Thyroid gland (tissue), 4 donors: ENCODE measurements around the gene FGD5. TPM values are rescaled to one million over a fixed set of nuclear protein-coding genes. Genes with fewer than 3 reads are reported as not detected.

Experiments used
- DNase-seq, 2 donors: peaks; one replicate each; pipeline ENCODE4 v3.0.0-alpha.2; 2019
- H3K27ac ChIP-seq, 3 donors: fragments of 200-600 bp; sonication (generic); 1 replicate in 2 of 3; 2 replicates in 1 of 3; pipeline ENCODE4 v1.5.1; 2016 to 2019; ENCODE audit warnings: mild to moderate bottlenecking in 1 of 3, moderate library complexity in 1 of 3
- H3K27me3 ChIP-seq: fragments of 200-600 bp; sonication (generic); one replicate; pipeline ENCODE4 v1.5.1; 2019
- H3K36me3 ChIP-seq, 2 donors: fragments of 200-600 bp; sonication (generic); one replicate each; pipeline ENCODE4 v1.5.1; 2016 to 2019
- H3K4me1 ChIP-seq, 2 donors: fragments of 200-600 bp; sonication (generic); one replicate each; pipeline ENCODE4 v1.5.1; 2017 to 2019
- H3K4me3 ChIP-seq, 3 donors: fragments of 200-600 bp; sonication (generic); replicated peaks in 1 of 3; 1 replicate in 2 of 3; 2 replicates in 1 of 3; pipeline ENCODE4 v1.5.1; 2016; ENCODE audit warnings: mild to moderate bottlenecking in 1 of 3
- H3K9me3 ChIP-seq: fragments of 200-600 bp; sonication (generic); one replicate; pipeline ENCODE4 v1.5.1; 2017
- CTCF ChIP-seq, 6 experiments: fragments of 200-600 bp in 3 of 6; fragments of 450-650 bp in 3 of 6; sonication (generic) in 3 of 6; IDR thresholded peaks; one replicate each; pipeline ENCODE4 v1.5.1; 2016 to 2019; ENCODE audit warnings: antibody characterized with exemption in 6 of 6, mild to moderate bottlenecking in 2 of 6, inconsistent platforms in 1 of 6, moderate library complexity in 1 of 6
- POLR2A ChIP-seq, 2 donors: fragments of 450-650 bp; IDR thresholded peaks; one replicate each; pipeline ENCODE4 v1.6.1; 2017; ENCODE audit warnings: antibody characterized with exemption in 2 of 2, mild to moderate bottlenecking in 2 of 2, moderate library complexity in 1 of 2
- WGBS, 2 donors: methylation state at CpG; one replicate each; pipeline ENCODE4 v1.1.5; 2017; 5-methylcytosine and 5-hydroxymethylcytosine counted together
- intact Hi-C: fragments of 100-400 bp; cut with DNase I; formaldehyde crosslinking; loops from one replicate; pipeline ENCODE4 v1.15.1; 2023
- total RNA-seq, 4 donors: library from RNA; depleted of rRNA; stranded (reverse); fragments of >200 nt; gene quantifications; one replicate each; pipeline ENCODE4 v1.2.3, GENCODE V29; 2016

FGD5 gene
- total RNA-seq, 4 donors from 2014 or later: 13.0 to 29.3 (median 17.4) TPM

GRCh38 chr3:14845826-14846225, 27.1 kb downstream of the FGD5 start:
- intact Hi-C loops: no loop called here
- TF ChIP-seq POLR2A (IDR thresholded peaks at IDR 0.05) (no peak), CTCF (IDR thresholded peaks at IDR 0.05) (no peak)
- WGBS, 2 donors: 60 to 73% methylated on average over 4 of the region's 4 CpGs

GRCh38 chr3:14846226-14846880, 27.6 kb downstream of the FGD5 start:
- DNase-seq: no peak
- intact Hi-C loops: no loop called here
- 63 to 67% methylated on average over 6 to 7 of the region's 7 CpGs for WGBS, 2 donors
- H3K27ac ChIP-seq: no peak overlapping the region
- no peaks in the 10 kb centered on the region for H3K9me3 ChIP-seq
- TF ChIP-seq POLR2A (IDR thresholded peaks at IDR 0.05) (no peak), CTCF (IDR thresholded peaks at IDR 0.05) (no peak)
- H3K4me1 ChIP-seq: peaks cover 0 to 12% of the 10 kb centered on the region in 2 donors
- H3K4me3 ChIP-seq: no peak overlapping the region
- no peaks in the 10 kb centered on the region for H3K36me3 ChIP-seq
- no peaks in the 10 kb centered on the region for H3K27me3 ChIP-seq

More at GRCh38 chr3:14845826-14846225, 27.1 kb downstream of the FGD5 start:
- no peak for DNase-seq
- H3K27me3 ChIP-seq: no peaks in the 10 kb centered on the region
- H3K27ac ChIP-seq: no peak overlapping the region
- no peak overlapping the region for H3K4me3 ChIP-seq
- peaks cover 0 to 12% of the 10 kb centered on the region in 2 donors for H3K4me1 ChIP-seq
- H3K9me3 ChIP-seq: no peaks in the 10 kb centered on the region
- H3K36me3 ChIP-seq: no peaks in the 10 kb centered on the region

- Histone ChIP-seq H3K4me3 (no peak overlapping the region), H3K27me3 (no peaks in the 10 kb centered on the region), H3K9me3 (no peaks in the 10 kb centered on the region), H3K4me1 (peaks cover 0 to 12% of the 10 kb centered on the region in 2 donors), H3K27ac (peak overlapping the region in 1 of 3 donors; percentile 36), H3K36me3 (no peaks in the 10 kb centered on the region)
- 27 to 30% methylated on average over 10 to 14 of the region's 15 CpGs for WGBS, 2 donors
- intact Hi-C loops: no loop called here
- TF ChIP-seq POLR2A (IDR thresholded peaks at IDR 0.05): no peak
- TF ChIP-seq CTCF (IDR thresholded peaks at IDR 0.05): no peak
- peak; percentile 22 to 26 for DNase-seq
Measured at GRCh38 chr3:14847613-14848541, 29.1 kb downstream of the FGD5 start.

- TF ChIP-seq CTCF (IDR thresholded peaks at IDR 0.05) (no peak), POLR2A (IDR thresholded peaks at IDR 0.05) (no peak)
- H3K27ac ChIP-seq: no peak overlapping the region
- no peak for DNase-seq
- H3K4me3 ChIP-seq: no peak overlapping the region
- WGBS, 2 donors: 82 to 87% methylated on average over 7 to 8 of the region's 8 CpGs
- no peaks in the 10 kb centered on the region for H3K27me3 ChIP-seq
- no peaks in the 10 kb centered on the region for H3K36me3 ChIP-seq
- H3K4me1 ChIP-seq: peaks cover 0 to 12% of the 10 kb centered on the region in 2 donors
- intact Hi-C loops: no loop called here
- no peaks in the 10 kb centered on the region for H3K9me3 ChIP-seq
Measured at GRCh38 chr3:14848906-14849305, 30.1 kb downstream of the FGD5 start.
